Neural cell (in vitro differentiated cells): ENCODE measurements around the gene URB2. TPM values are rescaled to one million over a fixed set of nuclear protein-coding genes. Genes with fewer than 3 reads are reported as not detected.

ENCODE experiments used
- H2AFZ ChIP-seq: fragments of 200-600, 300-800 bp; sonication (generic), shearing (Covaris generic); 2 replicates; pipeline ENCODE4 v1.6.0; 2014; ENCODE audit warnings: low read depth, mild to moderate bottlenecking, antibody characterized with exemption, low read length, moderate library complexity
- H3F3A ChIP-seq: fragments of 200-600 bp; shearing (Covaris generic); 2 replicates; pipeline ENCODE4 v1.6.1; 2016; ENCODE audit warnings: mild to moderate bottlenecking, moderate library complexity, mixed read lengths, antibody characterized with exemption, low read length; ENCODE audit not compliant: insufficient read depth, poor library complexity, severe bottlenecking
- H3K27ac ChIP-seq: fragments of 200-600, 300-800 bp; sonication (generic), shearing (Covaris generic); 2 replicates; pipeline ENCODE4 v1.5.1; 2014; ENCODE audit warnings: mild to moderate bottlenecking, low read length, moderate library complexity
- H3K27me3 ChIP-seq: fragments of 300-800, 200-600 bp; sonication (generic), shearing (Covaris generic); 2 replicates; pipeline ENCODE4 v1.6.0; 2014; ENCODE audit warnings: mild to moderate bottlenecking, low read depth, low read length, moderate library complexity; ENCODE audit not compliant: insufficient read depth
- H3K36me3 ChIP-seq: fragments of 300-800, 200-600 bp; sonication (generic), shearing (Covaris generic); 2 replicates; pipeline ENCODE4 v1.5.1; 2014; ENCODE audit warnings: mild to moderate bottlenecking, antibody characterized with exemption, low read length, moderate library complexity; ENCODE audit not compliant: insufficient read depth
- H3K4me2 ChIP-seq: fragments of 300-800, 200-600 bp; sonication (generic), shearing (Covaris generic); 2 replicates; pipeline ENCODE4 v1.6.0; 2014; ENCODE audit warnings: mild to moderate bottlenecking, low read length
- H3K4me3 ChIP-seq: fragments of 300-800, 200-600 bp; sonication (generic), shearing (Covaris generic); 2 replicates; pipeline ENCODE4 v1.5.1; 2014; ENCODE audit warnings: mild to moderate bottlenecking, low read length, moderate library complexity
- H3K79me2 ChIP-seq: fragments of 200-600 bp; shearing (Covaris generic); replicated peaks from 2 replicates; pipeline ENCODE4 v1.6.0; 2014; ENCODE audit warnings: mild to moderate bottlenecking, low read length, moderate library complexity; ENCODE audit not compliant: insufficient read depth
- H3K9ac ChIP-seq: fragments of 300-800, 200-600 bp; sonication (generic), shearing (Covaris generic); 2 replicates; pipeline ENCODE4 v1.6.1; 2016; ENCODE audit warnings: mild to moderate bottlenecking, low read length, mixed read lengths
- H3K9me2 ChIP-seq: fragments of 200-600 bp; shearing (Covaris generic); 2 replicates; pipeline ENCODE4 v1.6.1; 2016; ENCODE audit warnings: mild to moderate bottlenecking, low read length, mixed read lengths; ENCODE audit not compliant: insufficient read depth
- H3K9me3 ChIP-seq: fragments of 200-600, 300-800 bp; sonication (generic), shearing (Covaris generic); 2 replicates; pipeline ENCODE4 v1.6.1; 2016; ENCODE audit warnings: mild to moderate bottlenecking, mixed run types, low read length, moderate library complexity, mixed read lengths
- H4K20me1 ChIP-seq: fragments of 200-600 bp; shearing (Covaris generic); 2 replicates; pipeline ENCODE4 v1.6.1; 2016; ENCODE audit warnings: mild to moderate bottlenecking, mixed run types; ENCODE audit not compliant: insufficient read depth
- EP300 ChIP-seq: fragments of 450-650 bp; conservative IDR thresholded peaks from 2 replicates; pipeline ENCODE4 v1.6.1; 2014; ENCODE audit warnings: antibody characterized with exemption, mild to moderate bottlenecking, moderate library complexity; ENCODE audit not compliant: poor library complexity, severe bottlenecking
- EZH2 ChIP-seq: fragments of 200-600, 300-800 bp; shearing (Covaris generic), sonication (generic); IDR thresholded peaks from 2 replicates; pipeline ENCODE4 v1.6.1; 2014; ENCODE audit warnings: antibody characterized with exemption, low read length, borderline replicate concordance, mild to moderate bottlenecking; ENCODE audit not compliant: insufficient read depth, poor library complexity, severe bottlenecking
- MXI1 ChIP-seq: fragments of 450-650 bp; conservative IDR thresholded peaks from 2 replicates; pipeline ENCODE4 v1.6.1; 2014; ENCODE audit warnings: antibody characterized with exemption, mild to moderate bottlenecking; ENCODE audit not compliant: poor library complexity, severe bottlenecking
- POLR2AphosphoS5 ChIP-seq: IDR thresholded peaks from 2 replicates; pipeline ENCODE4 v1.6.1; 2012
- RAD21 ChIP-seq: fragments of 450-650 bp; conservative IDR thresholded peaks from 2 replicates; pipeline ENCODE4 v1.6.1; 2014; ENCODE audit warnings: antibody characterized with exemption, mild to moderate bottlenecking, moderate library complexity
- SMC3 ChIP-seq: fragments of 450-650 bp; conservative IDR thresholded peaks from 2 replicates; pipeline ENCODE4 v1.6.1; 2014; ENCODE audit warnings: antibody characterized with exemption, mild to moderate bottlenecking, moderate library complexity; ENCODE audit not compliant: poor library complexity
- TAF1 ChIP-seq: IDR thresholded peaks from 2 replicates; pipeline ENCODE4 v1.6.1; 2012; ENCODE audit warnings: low read depth
- polyA plus RNA-seq: library from polyadenylated mRNA; depleted of rRNA; stranded (reverse); fragments of >200 nt; gene quantifications from 2 replicates; pipeline ENCODE4 v1.2.3, GENCODE V29; 2014
- TF ChIP-seq, protein P1 (sequence below): fragments of 450-650 bp; IDR thresholded peaks from 2 replicates; pipeline ENCODE4 v1.5.1; 2014; ENCODE audit warnings: antibody characterized with exemption, mild to moderate bottlenecking, moderate library complexity; ENCODE audit not compliant: poor library complexity, severe bottlenecking
- TF ChIP-seq, protein P2 (sequence below): IDR thresholded peaks from 2 replicates; pipeline ENCODE4 v1.6.1; 2012; ENCODE audit warnings: borderline replicate concordance

Gene URB2
- polyA plus RNA-seq, 1 donor from 2014 or later = 5.7 TPM

DNA sequence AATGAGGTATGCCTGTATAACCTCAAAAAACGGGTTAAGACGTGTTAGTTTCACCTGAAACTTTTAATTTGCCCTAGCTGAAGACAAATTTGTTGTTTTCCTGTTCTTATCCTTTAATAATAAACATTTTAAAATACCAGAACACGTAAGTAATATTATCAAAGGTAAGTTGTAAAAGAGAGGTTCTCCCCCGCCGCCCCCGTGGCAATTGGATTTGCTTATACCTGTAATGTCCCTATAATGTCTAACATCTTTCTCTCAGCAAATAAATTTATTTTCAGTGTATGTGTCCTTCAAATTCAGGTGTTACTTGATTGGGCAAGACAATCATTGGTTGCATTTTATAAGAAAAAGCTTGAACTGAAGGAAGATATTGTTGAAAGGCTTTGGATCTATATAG lies 5.9 kb downstream of the URB2 start:
- no peaks in the 10 kb centered on the region for H3K9me3 ChIP-seq
- no peaks in the 10 kb centered on the region for H3K27me3 ChIP-seq
- no peak overlapping the region for H3K9ac ChIP-seq
- no peaks in the 10 kb centered on the region for H4K20me1 ChIP-seq
- H3K4me3 ChIP-seq = no peak overlapping the region
- H3K27ac ChIP-seq = no peak overlapping the region
- peaks cover 17% of the 10 kb centered on the region for H3K79me2 ChIP-seq
- H3K4me2 ChIP-seq = no peak overlapping the region
- TF ChIP-seq TAF1 (no peak), SMC3 (no peak), EP300 (no peak), EZH2 (no peak), RAD21 (no peak), MXI1 (no peak), POLR2AphosphoS5 (no peak)
- TF ChIP-seq, protein P1, sequence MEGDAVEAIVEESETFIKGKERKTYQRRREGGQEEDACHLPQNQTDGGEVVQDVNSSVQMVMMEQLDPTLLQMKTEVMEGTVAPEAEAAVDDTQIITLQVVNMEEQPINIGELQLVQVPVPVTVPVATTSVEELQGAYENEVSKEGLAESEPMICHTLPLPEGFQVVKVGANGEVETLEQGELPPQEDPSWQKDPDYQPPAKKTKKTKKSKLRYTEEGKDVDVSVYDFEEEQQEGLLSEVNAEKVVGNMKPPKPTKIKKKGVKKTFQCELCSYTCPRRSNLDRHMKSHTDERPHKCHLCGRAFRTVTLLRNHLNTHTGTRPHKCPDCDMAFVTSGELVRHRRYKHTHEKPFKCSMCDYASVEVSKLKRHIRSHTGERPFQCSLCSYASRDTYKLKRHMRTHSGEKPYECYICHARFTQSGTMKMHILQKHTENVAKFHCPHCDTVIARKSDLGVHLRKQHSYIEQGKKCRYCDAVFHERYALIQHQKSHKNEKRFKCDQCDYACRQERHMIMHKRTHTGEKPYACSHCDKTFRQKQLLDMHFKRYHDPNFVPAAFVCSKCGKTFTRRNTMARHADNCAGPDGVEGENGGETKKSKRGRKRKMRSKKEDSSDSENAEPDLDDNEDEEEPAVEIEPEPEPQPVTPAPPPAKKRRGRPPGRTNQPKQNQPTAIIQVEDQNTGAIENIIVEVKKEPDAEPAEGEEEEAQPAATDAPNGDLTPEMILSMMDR = no peak
- TF ChIP-seq, protein P2, sequence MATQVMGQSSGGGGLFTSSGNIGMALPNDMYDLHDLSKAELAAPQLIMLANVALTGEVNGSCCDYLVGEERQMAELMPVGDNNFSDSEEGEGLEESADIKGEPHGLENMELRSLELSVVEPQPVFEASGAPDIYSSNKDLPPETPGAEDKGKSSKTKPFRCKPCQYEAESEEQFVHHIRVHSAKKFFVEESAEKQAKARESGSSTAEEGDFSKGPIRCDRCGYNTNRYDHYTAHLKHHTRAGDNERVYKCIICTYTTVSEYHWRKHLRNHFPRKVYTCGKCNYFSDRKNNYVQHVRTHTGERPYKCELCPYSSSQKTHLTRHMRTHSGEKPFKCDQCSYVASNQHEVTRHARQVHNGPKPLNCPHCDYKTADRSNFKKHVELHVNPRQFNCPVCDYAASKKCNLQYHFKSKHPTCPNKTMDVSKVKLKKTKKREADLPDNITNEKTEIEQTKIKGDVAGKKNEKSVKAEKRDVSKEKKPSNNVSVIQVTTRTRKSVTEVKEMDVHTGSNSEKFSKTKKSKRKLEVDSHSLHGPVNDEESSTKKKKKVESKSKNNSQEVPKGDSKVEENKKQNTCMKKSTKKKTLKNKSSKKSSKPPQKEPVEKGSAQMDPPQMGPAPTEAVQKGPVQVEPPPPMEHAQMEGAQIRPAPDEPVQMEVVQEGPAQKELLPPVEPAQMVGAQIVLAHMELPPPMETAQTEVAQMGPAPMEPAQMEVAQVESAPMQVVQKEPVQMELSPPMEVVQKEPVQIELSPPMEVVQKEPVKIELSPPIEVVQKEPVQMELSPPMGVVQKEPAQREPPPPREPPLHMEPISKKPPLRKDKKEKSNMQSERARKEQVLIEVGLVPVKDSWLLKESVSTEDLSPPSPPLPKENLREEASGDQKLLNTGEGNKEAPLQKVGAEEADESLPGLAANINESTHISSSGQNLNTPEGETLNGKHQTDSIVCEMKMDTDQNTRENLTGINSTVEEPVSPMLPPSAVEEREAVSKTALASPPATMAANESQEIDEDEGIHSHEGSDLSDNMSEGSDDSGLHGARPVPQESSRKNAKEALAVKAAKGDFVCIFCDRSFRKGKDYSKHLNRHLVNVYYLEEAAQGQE = no peak
- no peaks in the 10 kb centered on the region for H3K9me2 ChIP-seq
- H3F3A ChIP-seq = no peaks in the 10 kb centered on the region
- H2AFZ ChIP-seq = no peak overlapping the region
- H3K36me3 ChIP-seq = no peaks in the 10 kb centered on the region

DNA sequence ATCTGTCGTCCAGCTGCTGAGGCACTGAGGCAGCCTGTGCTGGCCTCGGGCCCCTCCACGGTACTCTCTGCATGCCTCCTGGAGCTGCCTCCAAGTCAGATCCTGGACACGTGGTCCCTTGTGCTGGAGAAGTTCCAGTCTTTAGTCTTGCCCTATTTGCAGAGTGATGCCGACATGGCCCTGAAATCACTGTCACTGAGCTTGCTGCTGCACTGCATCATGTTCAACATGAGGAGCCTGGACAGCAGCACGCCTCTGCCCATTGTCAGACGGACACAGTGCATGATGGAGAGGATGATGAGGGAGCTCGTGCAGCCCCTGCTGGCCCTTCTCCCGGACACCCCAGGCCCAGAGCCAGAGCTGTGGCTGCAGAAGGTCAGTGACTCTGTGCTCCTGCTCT lies 10.0 kb downstream of the URB2 start:
- Histone ChIP-seq H3K36me3 (no peaks in the 10 kb centered on the region), H3K79me2 (no peaks in the 10 kb centered on the region), H3K4me2 (no peak overlapping the region), H3K9ac (no peak overlapping the region), H3K9me2 (no peaks in the 10 kb centered on the region), H4K20me1 (no peaks in the 10 kb centered on the region), H3K4me3 (no peak overlapping the region), H2AFZ (no peak overlapping the region), H3K9me3 (no peaks in the 10 kb centered on the region), H3K27ac (no peak overlapping the region), H3F3A (no peaks in the 10 kb centered on the region), H3K27me3 (no peaks in the 10 kb centered on the region)
- no peak for TF ChIP-seq EP300

DNA sequence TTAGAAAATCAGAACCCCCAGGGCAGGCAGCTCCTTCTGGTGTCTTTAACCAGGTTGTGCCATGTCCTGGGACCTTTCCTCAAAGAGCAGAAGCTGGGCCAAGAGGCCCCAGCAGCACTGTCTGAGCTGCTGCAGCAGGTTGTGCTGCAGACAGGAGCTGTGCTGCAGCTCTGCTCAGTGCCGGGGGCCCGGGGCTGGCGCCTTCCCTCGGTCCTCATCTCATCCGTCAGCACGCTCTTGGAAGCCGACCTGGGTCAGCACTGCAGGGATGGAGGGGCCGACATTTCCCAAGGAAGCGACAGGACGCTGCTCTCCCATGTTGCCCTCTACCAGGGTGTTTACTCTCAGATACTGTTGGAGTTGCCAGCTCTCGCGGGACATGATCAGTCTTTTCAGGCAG lies 11.7 kb downstream of the URB2 start:
- H3K4me3 ChIP-seq = no peak overlapping the region
- no peak overlapping the region for H3K4me2 ChIP-seq
- TF ChIP-seq, protein P2 = no peak
- no peak overlapping the region for H3K27ac ChIP-seq
- H2AFZ ChIP-seq = no peak overlapping the region
- no peaks in the 10 kb centered on the region for H3F3A ChIP-seq
- H3K79me2 ChIP-seq = no peaks in the 10 kb centered on the region
- H4K20me1 ChIP-seq = no peaks in the 10 kb centered on the region
- no peaks in the 10 kb centered on the region for H3K27me3 ChIP-seq
- H3K9ac ChIP-seq = no peak overlapping the region
- H3K9me2 ChIP-seq = no peaks in the 10 kb centered on the region
- H3K9me3 ChIP-seq = no peaks in the 10 kb centered on the region
- no peaks in the 10 kb centered on the region for H3K36me3 ChIP-seq
